Loucy (cell line): ENCODE data around the gene ST6GALNAC4.

Experiments used
- EZH2phosphoT487 ChIP-seq: fragments of 200-600 bp; IDR thresholded peaks from 2 replicates; pipeline ENCODE4 v1.6.1; 2018; ENCODE audit warnings: antibody characterized with exemption, mild to moderate bottlenecking, moderate library complexity, borderline replicate concordance
- TF ChIP-seq, protein P1 (sequence below): fragments of 200-600 bp; sonication (generic); conservative IDR thresholded peaks from 2 replicates; pipeline ENCODE4 v1.5.1; 2014; ENCODE audit warnings: mild to moderate bottlenecking, antibody characterized with exemption, low read length

- TF ChIP-seq, protein P1, sequence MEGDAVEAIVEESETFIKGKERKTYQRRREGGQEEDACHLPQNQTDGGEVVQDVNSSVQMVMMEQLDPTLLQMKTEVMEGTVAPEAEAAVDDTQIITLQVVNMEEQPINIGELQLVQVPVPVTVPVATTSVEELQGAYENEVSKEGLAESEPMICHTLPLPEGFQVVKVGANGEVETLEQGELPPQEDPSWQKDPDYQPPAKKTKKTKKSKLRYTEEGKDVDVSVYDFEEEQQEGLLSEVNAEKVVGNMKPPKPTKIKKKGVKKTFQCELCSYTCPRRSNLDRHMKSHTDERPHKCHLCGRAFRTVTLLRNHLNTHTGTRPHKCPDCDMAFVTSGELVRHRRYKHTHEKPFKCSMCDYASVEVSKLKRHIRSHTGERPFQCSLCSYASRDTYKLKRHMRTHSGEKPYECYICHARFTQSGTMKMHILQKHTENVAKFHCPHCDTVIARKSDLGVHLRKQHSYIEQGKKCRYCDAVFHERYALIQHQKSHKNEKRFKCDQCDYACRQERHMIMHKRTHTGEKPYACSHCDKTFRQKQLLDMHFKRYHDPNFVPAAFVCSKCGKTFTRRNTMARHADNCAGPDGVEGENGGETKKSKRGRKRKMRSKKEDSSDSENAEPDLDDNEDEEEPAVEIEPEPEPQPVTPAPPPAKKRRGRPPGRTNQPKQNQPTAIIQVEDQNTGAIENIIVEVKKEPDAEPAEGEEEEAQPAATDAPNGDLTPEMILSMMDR: no peak
- no peak for TF ChIP-seq EZH2phosphoT487
Observed at GRCh38 chr9:127927988-127928675, 11.3 kb upstream of the ST6GALNAC4 start.
